ENCODE data around the gene ITPR1.

The ITPR1 gene

DNA sequence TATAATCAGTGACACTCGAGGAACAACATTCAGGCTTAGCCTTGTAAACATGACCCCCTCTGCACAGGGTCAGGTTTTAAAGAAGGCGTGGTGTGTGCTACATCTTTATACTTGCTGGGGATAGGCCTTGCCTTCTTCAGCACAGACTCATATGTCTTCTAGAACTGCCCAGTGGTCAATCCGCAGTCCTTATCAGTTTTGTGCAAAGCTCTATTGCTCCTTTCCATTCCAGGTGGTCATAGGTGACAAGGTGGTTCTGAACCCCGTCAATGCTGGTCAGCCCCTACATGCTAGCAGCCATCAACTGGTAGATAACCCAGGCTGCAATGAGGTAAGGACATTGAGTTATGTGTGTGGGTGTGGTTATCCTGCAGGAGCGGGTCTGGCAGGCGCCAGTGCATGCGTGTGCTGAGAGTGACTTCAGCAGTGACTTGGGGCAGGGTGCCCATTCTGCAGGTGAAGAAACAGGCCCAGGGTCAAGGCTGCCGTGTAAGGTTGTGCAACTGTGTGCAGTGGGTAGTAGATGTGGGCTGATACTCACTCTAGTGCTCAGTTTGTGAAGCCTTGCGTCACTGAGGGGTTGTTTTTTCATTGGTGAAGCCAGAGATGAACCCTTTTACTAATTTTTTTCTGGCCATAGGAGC, 150.9 kb downstream of the ITPR1 start:
- TF ChIP-seq ZNF274 (IDR thresholded peaks at IDR 0.05; ENCODE audit: low read depth, low read length) = no peak
- no peak overlapping the region for H3K4me3 ChIP-seq (ENCODE audit: low read length)

GRCh38 chr3:4644951-4645350, 151.8 kb downstream of the ITPR1 start:
- H3K4me3 ChIP-seq (ENCODE audit: low read length) = no peak overlapping the region
- no peak for TF ChIP-seq ZNF274 (IDR thresholded peaks at IDR 0.05; ENCODE audit: low read depth, low read length)

GRCh38 chr3:4645468-4645867, 152.3 kb downstream of the ITPR1 start:
- no peak for TF ChIP-seq ZNF274 (IDR thresholded peaks at IDR 0.05; ENCODE audit: low read depth, low read length)
- no peak overlapping the region for H3K4me3 ChIP-seq (ENCODE audit: low read length)

DNA sequence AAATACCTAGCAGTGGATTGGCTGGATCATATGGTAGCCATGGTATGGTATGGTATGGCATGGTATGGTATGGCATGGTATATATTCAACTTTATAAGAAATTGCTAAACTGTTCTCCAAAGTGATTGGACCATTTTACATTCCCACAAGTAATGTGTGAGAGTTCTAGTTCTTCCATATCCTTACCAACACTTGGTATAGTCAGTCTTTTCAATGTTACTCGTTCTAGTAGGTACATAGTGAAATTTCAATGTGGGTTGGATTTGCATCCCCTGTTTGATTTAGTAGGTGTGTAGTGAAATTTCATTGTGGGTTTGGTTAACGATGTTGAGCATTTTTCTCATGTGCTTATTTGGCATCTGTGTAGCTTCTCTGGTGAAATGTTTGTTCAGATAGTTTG, 154.3 kb downstream of the ITPR1 start:
- TF ChIP-seq ZNF274 (IDR thresholded peaks at IDR 0.05; ENCODE audit: low read depth, low read length) = no peak
- no peak overlapping the region for H3K4me3 ChIP-seq (ENCODE audit: low read length)

- no peak overlapping the region for H3K4me3 ChIP-seq (ENCODE audit: low read length)
- no peak for TF ChIP-seq ZNF274 (IDR thresholded peaks at IDR 0.05; ENCODE audit: low read depth, low read length)
These were observed 162.2 kb downstream of the ITPR1 start for GRCh38 chr3:4655145-4656045.

- H3K4me3 ChIP-seq (ENCODE audit: low read length) = no peak overlapping the region
- no peak for TF ChIP-seq ZNF274 (IDR thresholded peaks at IDR 0.05; ENCODE audit: low read depth, low read length)
These were observed 162.9 kb downstream of the ITPR1 start for GRCh38 chr3:4656059-4656458.

- TF ChIP-seq ZNF274 (IDR thresholded peaks at IDR 0.05; ENCODE audit: low read depth, low read length) = no peak
- H3K4me3 ChIP-seq (ENCODE audit: low read length) = no peak overlapping the region
These were observed 163.6 kb downstream of the ITPR1 start for GRCh38 chr3:4656626-4657328.

GRCh38 chr3:4660936-4661335, 167.8 kb downstream of the ITPR1 start:
- no peak overlapping the region for H3K4me3 ChIP-seq (ENCODE audit: low read length)
- TF ChIP-seq ZNF274 (IDR thresholded peaks at IDR 0.05; ENCODE audit: low read depth, low read length) = no peak

DNA sequence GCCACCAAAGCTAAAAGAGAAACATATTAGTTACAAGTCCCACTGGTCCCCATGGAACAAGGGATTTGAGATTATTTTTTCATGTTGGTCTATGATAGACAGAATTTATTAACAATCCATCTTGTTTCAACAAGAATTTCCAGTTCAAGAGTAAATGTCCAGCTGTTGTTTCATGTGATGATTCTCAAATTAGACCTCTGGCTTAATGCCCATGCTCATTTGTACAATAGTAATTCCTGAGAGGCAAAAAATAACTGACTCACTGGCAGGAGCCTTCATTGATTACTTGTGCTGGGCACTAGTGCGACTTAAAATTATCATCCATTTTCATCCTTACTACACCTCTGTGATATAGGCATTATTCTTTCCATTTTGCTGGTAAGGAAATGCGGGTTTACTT, 171.3 kb downstream of the ITPR1 start:
- TF ChIP-seq ZNF274 (IDR thresholded peaks at IDR 0.05; ENCODE audit: low read depth, low read length) = no peak
- H3K4me3 ChIP-seq (ENCODE audit: low read length) = no peak overlapping the region

DNA sequence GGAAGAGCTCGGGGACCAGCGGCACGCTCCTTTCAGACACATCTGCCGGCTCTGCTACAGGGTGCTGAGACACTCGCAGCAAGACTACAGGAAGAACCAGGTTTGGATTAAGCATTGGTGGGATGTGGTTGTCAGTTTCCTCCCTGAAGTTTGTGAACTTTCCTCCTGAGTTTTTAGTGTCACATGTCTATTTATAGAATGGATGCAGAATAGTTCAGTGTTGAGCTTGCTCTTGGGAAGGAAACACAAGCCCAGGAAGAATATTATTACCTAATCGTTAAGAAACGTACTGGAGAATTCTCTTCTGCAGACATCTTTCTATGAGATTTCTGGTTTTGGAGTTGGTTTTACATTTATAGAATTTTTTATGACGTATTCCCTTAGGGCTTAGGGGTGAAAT, 172.0 kb downstream of the ITPR1 start:
- no peak overlapping the region for H3K4me3 ChIP-seq (ENCODE audit: low read length)
- TF ChIP-seq ZNF274 (IDR thresholded peaks at IDR 0.05; ENCODE audit: low read depth, low read length) = no peak

DNA sequence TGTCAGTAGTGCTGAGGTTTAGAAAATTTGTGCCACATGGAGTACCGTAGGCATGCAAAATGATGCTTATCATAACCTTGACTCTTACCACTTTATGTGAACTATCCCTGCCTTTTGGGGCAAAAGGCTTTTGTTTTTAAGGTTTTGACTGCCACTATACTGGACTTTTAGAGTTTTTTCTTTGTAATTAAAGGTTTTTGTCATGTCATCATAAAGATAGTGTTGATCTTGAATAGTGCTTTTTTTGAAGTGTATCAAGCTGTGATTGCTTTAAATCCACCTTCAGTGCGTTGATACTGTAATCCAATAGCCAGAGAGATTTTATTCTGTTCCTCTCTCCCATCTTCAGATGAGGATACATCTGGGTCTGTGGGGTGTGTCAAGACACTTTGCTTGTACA, 172.9 kb downstream of the ITPR1 start:
- TF ChIP-seq ZNF274 (IDR thresholded peaks at IDR 0.05; ENCODE audit: low read depth, low read length) = no peak
- no peak overlapping the region for H3K4me3 ChIP-seq (ENCODE audit: low read length)

DNA sequence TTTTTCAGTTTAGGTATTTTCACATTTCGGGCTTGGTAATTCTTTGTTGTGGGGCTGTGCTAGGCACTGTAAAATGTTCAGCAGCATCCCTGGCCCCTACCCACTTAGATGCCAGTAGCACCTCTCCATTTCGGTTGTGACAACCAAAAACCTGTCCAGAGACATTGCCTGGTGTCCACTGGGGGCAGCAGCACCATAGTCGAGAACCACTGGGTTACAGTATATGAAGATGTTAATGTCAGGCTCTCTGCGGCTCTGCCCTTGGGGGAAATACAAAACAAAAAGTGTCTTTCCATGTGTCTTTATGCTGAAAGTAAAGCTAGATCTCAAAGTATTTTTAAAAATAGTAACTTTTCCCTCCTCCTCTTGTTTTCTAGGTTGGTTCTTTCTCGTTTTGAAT, 177.2 kb downstream of the ITPR1 start:
- H3K4me3 ChIP-seq (ENCODE audit: low read length) = no peak overlapping the region
- TF ChIP-seq ZNF274 (IDR thresholded peaks at IDR 0.05; ENCODE audit: low read depth, low read length) = no peak

DNA sequence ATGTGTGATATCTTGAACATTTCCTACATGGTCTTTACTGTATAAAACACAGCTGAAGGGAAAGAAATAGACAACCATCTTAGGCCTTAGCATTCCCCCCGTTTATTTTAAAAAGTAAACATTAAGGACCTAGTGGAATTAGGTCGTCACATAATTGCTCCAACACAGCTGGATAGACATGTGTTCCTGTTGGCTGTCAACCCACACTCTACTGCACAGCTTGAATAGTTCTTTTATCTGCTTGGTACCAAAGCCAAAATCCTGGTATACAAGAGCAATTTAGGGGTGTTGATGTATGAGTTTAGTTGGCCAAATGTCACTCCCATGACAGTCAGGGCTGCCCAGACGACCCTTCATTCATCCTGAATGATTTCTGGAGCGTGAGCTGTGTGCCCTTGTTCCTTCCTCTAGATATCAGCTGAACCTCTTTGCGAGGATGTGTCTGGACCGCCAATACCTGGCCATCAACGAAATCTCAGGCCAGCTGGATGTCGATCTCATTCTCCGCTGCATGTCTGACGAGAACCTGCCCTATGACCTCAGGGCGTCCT, 179.7 kb downstream of the ITPR1 start:
- no peak for TF ChIP-seq ZNF274 (IDR thresholded peaks at IDR 0.05; ENCODE audit: low read depth, low read length)
- no peak overlapping the region for H3K4me3 ChIP-seq (ENCODE audit: low read length)

- no peak overlapping the region for H3K4me3 ChIP-seq (ENCODE audit: low read length)
- no peak for TF ChIP-seq ZNF274 (IDR thresholded peaks at IDR 0.05; ENCODE audit: low read depth, low read length)
These were observed 181.1 kb downstream of the ITPR1 start for GRCh38 chr3:4674216-4674615.
